HepG2 (cell line): ENCODE measurements around the gene UBB. TPM values are rescaled to one million over a fixed set of nuclear protein-coding genes. Genes with fewer than 3 reads are reported as not detected.

Experiments used
- MED13 ChIP-seq: sonication (generic); formaldehyde crosslinking; IDR thresholded peaks from 2 replicates; pipeline ENCODE4 v1.5.0; 2020; ENCODE audit warnings: missing genetic modification reagents
- SAP130 ChIP-seq: IDR thresholded peaks from 2 replicates; pipeline ENCODE4 v1.6.1; 2016; ENCODE audit warnings: low read depth
- ZNF652 ChIP-seq: IDR thresholded peaks from 2 replicates; pipeline ENCODE4 v1.6.1; 2016; ENCODE audit warnings: low read depth, borderline replicate concordance
- polyA plus RNA-seq, 8 experiments: library from polyadenylated mRNA; depleted of rRNA in 3 of 8; stranded (reverse) in 7 of 8; unstranded in 1 of 8; fragments of >200 nt; fragmentation: Illumina TruSeq in 4 of 8; extraction: Trizol in 4 of 8; gene quantifications; 2 replicates each; pipeline versions ENCODE4 v1.2.1 to v1.2.3, GENCODE V29; 2011 to 2016; ENCODE audit warnings: low read depth in 4 of 8, missing spikeins in 1 of 8, mixed read lengths in 1 of 8; ENCODE audit not compliant: insufficient read depth in 1 of 8
- total RNA-seq, 5 experiments: library from RNA; depleted of rRNA; stranded (reverse); fragments of >200 nt; fragmentation: Illumina TruSeq; extraction: Trizol; gene quantifications; 2 replicates each; pipeline ENCODE4 v1.2.3, GENCODE V29; 2016; ENCODE audit warnings: low read depth in 1 of 5
- TF ChIP-seq, protein P1 (sequence below): sonication (generic); formaldehyde crosslinking; IDR thresholded peaks from 2 replicates; pipeline ENCODE4 v1.4.0; 2020; ENCODE audit warnings: missing genetic modification reagents, borderline replicate concordance
- TF ChIP-seq, protein P2 (sequence below): IDR thresholded peaks from 2 replicates; pipeline ENCODE4 v1.6.1; 2016; ENCODE audit warnings: missing biosample characterization, missing genetic modification reagents, low read depth
- TF ChIP-seq, protein P3 (sequence below): sonication (generic); formaldehyde crosslinking; IDR thresholded peaks from 2 replicates; pipeline ENCODE4 v1.4.0; 2020; ENCODE audit warnings: missing genetic modification reagents, borderline replicate concordance

The UBB gene
- total and polyA plus RNA-seq, 2 of the 13 experiments (the other 11 are each of a cell fraction or from before 2014, with no cell fraction given): 1,130 to 2,066 TPM

DNA sequence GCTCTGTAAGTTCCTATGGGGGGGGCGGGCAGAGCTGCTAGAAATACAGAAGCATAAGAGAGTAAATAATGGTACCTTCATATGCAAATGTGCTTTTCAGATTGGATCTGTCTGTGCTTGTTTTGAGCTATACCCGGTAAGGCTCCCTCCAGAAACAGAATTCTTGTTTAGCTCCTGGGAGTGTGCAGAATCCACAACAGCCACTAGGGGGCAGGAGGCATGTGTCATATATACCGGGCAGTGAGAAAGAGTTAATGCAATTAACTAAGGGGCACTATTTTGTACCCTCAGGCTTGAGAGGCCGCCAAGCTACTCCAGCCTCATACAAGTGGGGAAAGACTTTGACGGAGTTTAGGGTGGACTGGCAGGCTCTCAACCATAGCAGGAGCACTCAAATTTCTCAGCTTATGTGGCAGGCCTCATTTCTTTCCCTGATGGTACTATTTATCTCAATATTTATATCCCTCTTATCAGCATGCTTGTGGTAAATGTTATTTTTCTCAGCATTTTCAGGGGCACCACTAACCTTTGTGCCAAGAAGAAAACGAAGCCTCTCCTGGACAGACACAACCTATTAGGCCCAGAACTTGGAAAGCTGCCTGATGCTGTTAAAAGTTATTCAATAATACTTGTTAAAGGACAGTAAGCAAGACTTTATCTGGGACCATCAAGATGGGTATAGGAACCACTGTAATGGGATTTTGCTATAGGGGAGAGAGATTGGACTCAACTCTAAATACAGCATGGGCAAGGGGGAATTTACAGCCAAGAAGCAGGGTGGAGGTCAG lies 16.9 kb upstream of the UBB start (continued):
- TF ChIP-seq, protein P1, sequence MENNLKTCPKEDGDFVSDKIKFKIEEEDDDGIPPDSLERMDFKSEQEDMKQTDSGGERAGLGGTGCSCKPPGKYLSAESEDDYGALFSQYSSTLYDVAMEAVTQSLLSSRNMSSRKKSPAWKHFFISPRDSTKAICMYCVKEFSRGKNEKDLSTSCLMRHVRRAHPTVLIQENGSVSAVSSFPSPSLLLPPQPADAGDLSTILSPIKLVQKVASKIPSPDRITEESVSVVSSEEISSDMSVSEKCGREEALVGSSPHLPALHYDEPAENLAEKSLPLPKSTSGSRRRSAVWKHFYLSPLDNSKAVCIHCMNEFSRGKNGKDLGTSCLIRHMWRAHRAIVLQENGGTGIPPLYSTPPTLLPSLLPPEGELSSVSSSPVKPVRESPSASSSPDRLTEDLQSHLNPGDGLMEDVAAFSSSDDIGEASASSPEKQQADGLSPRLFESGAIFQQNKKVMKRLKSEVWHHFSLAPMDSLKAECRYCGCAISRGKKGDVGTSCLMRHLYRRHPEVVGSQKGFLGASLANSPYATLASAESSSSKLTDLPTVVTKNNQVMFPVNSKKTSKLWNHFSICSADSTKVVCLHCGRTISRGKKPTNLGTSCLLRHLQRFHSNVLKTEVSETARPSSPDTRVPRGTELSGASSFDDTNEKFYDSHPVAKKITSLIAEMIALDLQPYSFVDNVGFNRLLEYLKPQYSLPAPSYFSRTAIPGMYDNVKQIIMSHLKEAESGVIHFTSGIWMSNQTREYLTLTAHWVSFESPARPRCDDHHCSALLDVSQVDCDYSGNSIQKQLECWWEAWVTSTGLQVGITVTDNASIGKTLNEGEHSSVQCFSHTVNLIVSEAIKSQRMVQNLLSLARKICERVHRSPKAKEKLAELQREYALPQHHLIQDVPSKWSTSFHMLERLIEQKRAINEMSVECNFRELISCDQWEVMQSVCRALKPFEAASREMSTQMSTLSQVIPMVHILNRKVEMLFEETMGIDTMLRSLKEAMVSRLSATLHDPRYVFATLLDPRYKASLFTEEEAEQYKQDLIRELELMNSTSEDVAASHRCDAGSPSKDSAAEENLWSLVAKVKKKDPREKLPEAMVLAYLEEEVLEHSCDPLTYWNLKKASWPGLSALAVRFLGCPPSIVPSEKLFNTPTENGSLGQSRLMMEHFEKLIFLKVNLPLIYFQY: 0 out of 2 replicates have a peak, but pooled peaks have one; percentile 32
- TF ChIP-seq ZNF652 (CRISPR knock-in tag): peak; percentile 97
- TF ChIP-seq MED13 (CRISPR knock-in tag): no peak
- TF ChIP-seq, protein P2, sequence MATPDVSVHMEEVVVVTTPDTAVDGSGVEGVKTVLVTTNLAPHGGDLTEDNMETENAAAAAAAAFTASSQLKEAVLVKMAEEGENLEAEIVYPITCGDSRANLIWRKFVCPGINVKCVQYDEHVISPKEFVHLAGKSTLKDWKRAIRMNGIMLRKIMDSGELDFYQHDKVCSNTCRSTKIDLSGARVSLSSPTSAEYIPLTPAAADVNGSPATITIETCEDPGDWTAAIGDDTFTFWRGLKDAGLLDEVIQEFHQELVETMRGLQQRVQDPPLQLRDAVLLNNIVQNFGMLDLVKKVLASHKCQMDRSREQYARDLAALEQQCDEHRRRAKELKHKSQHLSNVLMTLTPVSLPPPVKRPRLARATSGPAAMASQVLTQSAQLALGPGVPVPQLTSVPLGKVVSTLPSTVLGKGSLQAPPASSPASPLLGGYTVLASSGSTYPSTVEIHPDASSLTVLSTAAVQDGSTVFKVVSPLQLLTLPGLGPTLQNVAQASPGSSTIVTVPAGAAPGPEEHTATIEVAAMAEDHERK (CRISPR knock-in tag): no peak
- peak; percentile 43; the same call in 1 of the 2 replicates for TF ChIP-seq SAP130 (CRISPR knock-in tag)
- TF ChIP-seq, protein P3, sequence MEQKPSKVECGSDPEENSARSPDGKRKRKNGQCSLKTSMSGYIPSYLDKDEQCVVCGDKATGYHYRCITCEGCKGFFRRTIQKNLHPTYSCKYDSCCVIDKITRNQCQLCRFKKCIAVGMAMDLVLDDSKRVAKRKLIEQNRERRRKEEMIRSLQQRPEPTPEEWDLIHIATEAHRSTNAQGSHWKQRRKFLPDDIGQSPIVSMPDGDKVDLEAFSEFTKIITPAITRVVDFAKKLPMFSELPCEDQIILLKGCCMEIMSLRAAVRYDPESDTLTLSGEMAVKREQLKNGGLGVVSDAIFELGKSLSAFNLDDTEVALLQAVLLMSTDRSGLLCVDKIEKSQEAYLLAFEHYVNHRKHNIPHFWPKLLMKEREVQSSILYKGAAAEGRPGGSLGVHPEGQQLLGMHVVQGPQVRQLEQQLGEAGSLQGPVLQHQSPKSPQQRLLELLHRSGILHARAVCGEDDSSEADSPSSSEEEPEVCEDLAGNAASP (CRISPR knock-in tag): 0 out of 2 replicates have a peak, but pooled peaks have one; percentile 43
- TF ChIP-seq, all 625 proteins: peak for 20
